DMS153 treated with DMSO at 0.1 percent for 48 hours (cell line): ENCODE data around the gene FAM168A.

ENCODE experiments used
- DNase-seq: peaks from one replicate; lab custom pipeline; 2025; ENCODE audit not compliant: unreplicated experiment; lab: John Stamatoyannopoulos, UW

The FAM168A gene

DNA sequence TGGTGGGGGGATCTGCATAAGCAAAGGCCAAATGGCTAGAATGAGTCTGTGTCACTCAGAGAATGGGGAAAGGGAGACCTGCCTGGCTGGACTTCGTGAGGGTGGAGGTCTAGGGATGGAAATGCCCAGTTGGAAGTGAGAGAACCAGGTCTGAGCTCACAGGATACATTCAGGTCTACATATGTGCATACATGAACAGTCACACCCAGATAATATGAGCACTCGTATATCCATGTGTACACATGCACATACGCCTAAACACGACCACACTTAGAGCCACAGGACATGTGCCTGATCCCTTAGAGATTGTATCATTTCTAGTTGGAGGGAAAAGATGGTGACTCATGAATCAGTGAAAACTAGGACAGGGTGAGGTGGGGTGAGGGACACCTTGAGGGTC lies 242.8 kb downstream of the FAM168A start:
- no peak for DNase-seq

DNA sequence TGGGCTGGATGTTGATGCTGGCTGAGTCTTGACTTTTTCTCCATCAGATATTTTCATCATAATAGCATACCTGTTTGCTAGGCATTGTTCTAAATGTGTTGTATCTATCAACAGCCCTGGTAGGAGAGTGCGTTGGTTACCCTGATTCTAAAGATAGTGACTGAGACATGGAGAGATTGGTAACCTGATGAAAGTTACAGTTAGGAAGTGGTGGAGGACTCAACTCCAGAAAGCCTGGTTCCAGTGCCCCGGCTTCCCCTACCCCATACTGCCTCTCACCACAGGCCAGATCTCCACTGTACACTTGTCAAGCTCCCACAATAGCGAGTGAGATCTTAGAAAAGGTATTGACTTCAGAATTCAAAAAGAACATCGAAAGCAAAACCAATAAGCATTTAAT lies 244.5 kb downstream of the FAM168A start:
- DNase-seq = no peak

DNA sequence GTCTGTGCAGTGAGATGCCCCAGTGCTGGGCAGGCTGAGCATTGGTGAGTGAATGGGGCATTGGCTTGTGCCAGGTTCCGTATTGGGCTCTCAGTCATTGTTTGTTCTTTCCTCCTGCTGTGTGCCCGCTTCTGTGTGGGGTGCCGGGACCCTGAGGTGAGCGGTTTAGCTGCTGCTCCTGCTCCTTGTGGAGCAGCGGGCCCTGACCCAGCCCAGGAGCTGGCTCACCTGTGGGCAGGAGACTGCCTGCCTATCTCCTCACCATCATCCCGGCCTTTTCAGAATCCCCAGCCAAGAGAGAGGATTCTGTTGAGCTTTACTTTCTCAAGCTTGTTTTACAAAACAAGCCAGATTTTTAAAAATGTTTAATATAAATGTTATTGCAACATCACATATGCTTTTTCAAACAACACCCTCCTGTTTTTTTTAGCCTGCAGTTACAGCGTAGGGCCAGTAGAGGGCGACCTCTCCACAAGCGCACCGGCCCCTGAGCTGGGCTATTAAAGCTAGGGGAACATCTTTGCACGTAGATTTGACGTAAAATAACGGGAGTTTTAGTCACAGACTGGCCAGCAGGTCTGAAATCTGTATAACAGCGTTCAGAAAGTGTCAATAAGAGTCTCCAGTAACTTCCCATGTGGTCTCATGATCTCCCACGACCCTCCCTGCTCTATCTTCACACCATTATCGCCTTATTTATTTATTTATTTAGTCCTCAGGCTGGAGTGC lies 246.8 kb downstream of the FAM168A start:
- DNase-seq = peak; percentile 64
